ENCODE data around the gene KDM6A.
"Not testable (repeated sequence)": the region's sequence is repeated elsewhere in the genome, so short reads cannot be mapped to it uniquely, and the experiment has no call there.

KDM6A gene

GRCh38 chrX:44890247-44890646, 17.3 kb downstream of the KDM6A start:
- DNase-seq: no peak

- not testable (repeated sequence) for DNase-seq
Measured at GRCh38 chrX:44890687-44891086, 17.7 kb downstream of the KDM6A start.

GRCh38 chrX:44891642-44892041, 18.7 kb downstream of the KDM6A start:
- DNase-seq: no peak

- DNase-seq: no peak
Measured at GRCh38 chrX:44896876-44897186, 23.8 kb downstream of the KDM6A start.

- DNase-seq: no peak
Measured at GRCh38 chrX:44897539-44897938, 24.6 kb downstream of the KDM6A start.

- DNase-seq: no peak
Measured at GRCh38 chrX:44898411-44899221, 25.6 kb downstream of the KDM6A start.

GRCh38 chrX:44899946-44900345, 27.0 kb downstream of the KDM6A start:
- DNase-seq: no peak

- no peak for DNase-seq
Measured at GRCh38 chrX:44903107-44903506, 30.1 kb downstream of the KDM6A start.

- no peak for DNase-seq
Measured at GRCh38 chrX:44903830-44904530, 31.0 kb downstream of the KDM6A start.

- DNase-seq: no peak
Measured at GRCh38 chrX:44904542-44905115, 31.6 kb downstream of the KDM6A start.

GRCh38 chrX:44906041-44906440, 33.1 kb downstream of the KDM6A start:
- DNase-seq: no peak

GRCh38 chrX:44906542-44906941, 33.6 kb downstream of the KDM6A start:
- DNase-seq: no peak

- DNase-seq: no peak
Measured at GRCh38 chrX:44908153-44908552, 35.2 kb downstream of the KDM6A start.

GRCh38 chrX:44908827-44909226, 35.8 kb downstream of the KDM6A start:
- DNase-seq: no peak

- DNase-seq: not testable (repeated sequence)
Measured at GRCh38 chrX:44910508-44910907, 37.5 kb downstream of the KDM6A start.

GRCh38 chrX:44911074-44911600, 38.1 kb downstream of the KDM6A start:
- not testable (repeated sequence) for DNase-seq

- DNase-seq: no peak
Measured at GRCh38 chrX:44913656-44914531, 40.9 kb downstream of the KDM6A start.

GRCh38 chrX:44914532-44915198, 41.7 kb downstream of the KDM6A start:
- DNase-seq: no peak

GRCh38 chrX:44915361-44915868, 42.4 kb downstream of the KDM6A start:
- DNase-seq: no peak

GRCh38 chrX:44918722-44919121, 45.7 kb downstream of the KDM6A start:
- DNase-seq: no peak

GRCh38 chrX:44922980-44923379, 50.0 kb downstream of the KDM6A start:
- no peak for DNase-seq

- DNase-seq: no peak
Measured at GRCh38 chrX:44927398-44927797, 54.4 kb downstream of the KDM6A start.
